Tibial artery (tissue), 4 donors: ENCODE measurements around the gene KRT27.

ENCODE experiments used
- DNase-seq, 2 donors: peaks; one replicate each; pipeline ENCODE4 v3.0.0-alpha.2; 2019
- H3K27ac ChIP-seq, 2 donors: fragments of 200-600 bp; sonication (generic) in 1 of 2; 1 replicate in 1 of 2; 2 replicates in 1 of 2; pipeline ENCODE4 v1.5.1; 2018 to 2019; ENCODE audit warnings: mild to moderate bottlenecking in 1 of 2
- H3K27me3 ChIP-seq, 2 donors: fragments of 200-600 bp; sonication (generic) in 1 of 2; one replicate each; pipeline versions ENCODE4 v1.5.1 to v1.6.0; 2016 to 2019
- H3K36me3 ChIP-seq, 3 donors: fragments of 200-600 bp; sonication (generic) in 2 of 3; one replicate each; pipeline ENCODE4 v1.5.1; 2016 to 2019; ENCODE audit warnings: mild to moderate bottlenecking in 2 of 3
- H3K4me1 ChIP-seq, 4 donors: fragments of 200-600 bp; sonication (generic) in 2 of 4; 1 replicate in 3 of 4; 2 replicates in 1 of 4; pipeline ENCODE4 v1.5.1; 2016 to 2019
- H3K4me3 ChIP-seq, 2 donors: fragments of 200-600 bp; sonication (generic) in 1 of 2; 1 replicate in 1 of 2; 2 replicates in 1 of 2; pipeline ENCODE4 v1.5.1; 2018 to 2019; ENCODE audit warnings: mild to moderate bottlenecking in 2 of 2
- H3K9me3 ChIP-seq, 3 donors: fragments of 200-600 bp; sonication (generic) in 1 of 3; one replicate each; pipeline ENCODE4 v1.5.1; 2016 to 2019
- intact Hi-C: fragments of 100-400 bp; cut with DNase I; formaldehyde crosslinking; loops from one replicate; pipeline ENCODE4 v1.15.0; 2023; ENCODE audit warnings: low total_unique reads
- TF ChIP-seq, protein P1 (sequence below), 2 experiments: fragments of 200-600 bp in 1 of 2; fragments of 450-650 bp in 1 of 2; IDR thresholded peaks; one replicate each; pipeline ENCODE4 v1.5.1; 2017 to 2019; ENCODE audit warnings: antibody characterized with exemption in 2 of 2, mild to moderate bottlenecking in 1 of 2, moderate library complexity in 1 of 2

Gene KRT27

DNA sequence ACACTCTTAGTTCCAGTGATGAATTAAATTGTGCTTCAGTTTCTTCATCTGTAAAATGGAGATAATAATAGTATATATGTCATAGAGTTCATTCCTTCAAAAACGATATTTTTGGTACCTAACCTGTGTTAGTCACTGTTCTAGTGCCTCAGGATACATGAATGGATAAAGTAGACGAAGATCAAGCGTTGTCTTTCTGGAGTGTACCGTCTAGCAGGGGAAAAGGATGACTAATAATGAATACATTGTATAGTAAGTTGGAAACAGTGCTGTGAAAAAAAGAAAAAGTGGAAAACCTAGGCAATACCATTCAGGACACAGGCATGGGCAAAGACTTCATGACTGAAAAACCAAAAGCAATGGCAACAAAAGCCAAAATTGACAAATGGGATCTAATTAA, 31.5 kb upstream of the KRT27 start:
- Histone ChIP-seq H3K4me3 (no peak overlapping the region), H3K9me3 (no peaks in the 10 kb centered on the region), H3K36me3 (peaks cover 0 to 14% (median 11%) of the 10 kb centered on the region in 3 donors), H3K4me1 (peaks cover 0 to 14% (median 3%) of the 10 kb centered on the region in 4 donors), H3K27ac (no peak overlapping the region), H3K27me3 (peaks cover 0 to 9% of the 10 kb centered on the region in 2 donors)
- TF ChIP-seq, protein P1, sequence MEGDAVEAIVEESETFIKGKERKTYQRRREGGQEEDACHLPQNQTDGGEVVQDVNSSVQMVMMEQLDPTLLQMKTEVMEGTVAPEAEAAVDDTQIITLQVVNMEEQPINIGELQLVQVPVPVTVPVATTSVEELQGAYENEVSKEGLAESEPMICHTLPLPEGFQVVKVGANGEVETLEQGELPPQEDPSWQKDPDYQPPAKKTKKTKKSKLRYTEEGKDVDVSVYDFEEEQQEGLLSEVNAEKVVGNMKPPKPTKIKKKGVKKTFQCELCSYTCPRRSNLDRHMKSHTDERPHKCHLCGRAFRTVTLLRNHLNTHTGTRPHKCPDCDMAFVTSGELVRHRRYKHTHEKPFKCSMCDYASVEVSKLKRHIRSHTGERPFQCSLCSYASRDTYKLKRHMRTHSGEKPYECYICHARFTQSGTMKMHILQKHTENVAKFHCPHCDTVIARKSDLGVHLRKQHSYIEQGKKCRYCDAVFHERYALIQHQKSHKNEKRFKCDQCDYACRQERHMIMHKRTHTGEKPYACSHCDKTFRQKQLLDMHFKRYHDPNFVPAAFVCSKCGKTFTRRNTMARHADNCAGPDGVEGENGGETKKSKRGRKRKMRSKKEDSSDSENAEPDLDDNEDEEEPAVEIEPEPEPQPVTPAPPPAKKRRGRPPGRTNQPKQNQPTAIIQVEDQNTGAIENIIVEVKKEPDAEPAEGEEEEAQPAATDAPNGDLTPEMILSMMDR (IDR thresholded peaks at IDR 0.05) = no peak
- intact Hi-C loops = no loop called here
- no peak for DNase-seq

DNA sequence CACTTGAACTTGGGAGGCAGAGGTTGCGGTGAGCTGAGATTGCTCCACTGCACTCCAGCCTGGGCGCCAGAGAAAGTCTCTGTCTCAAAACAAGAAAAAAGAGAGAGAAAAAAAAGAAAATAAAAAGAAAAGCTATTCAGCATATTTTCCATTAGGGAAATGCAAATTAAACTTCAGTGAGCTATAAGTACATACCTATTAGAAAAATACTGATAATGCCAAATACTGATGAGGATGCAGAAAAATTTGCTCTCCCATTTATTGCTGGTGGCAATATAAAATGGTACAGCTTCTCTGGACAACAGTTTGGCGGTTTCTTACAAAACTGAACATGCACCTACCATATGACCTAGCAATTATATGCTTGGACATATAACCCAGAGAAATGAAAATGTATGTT, 30.3 kb upstream of the KRT27 start:
- H3K27me3 ChIP-seq = peaks cover 0 to 9% of the 10 kb centered on the region in 2 donors
- intact Hi-C loops = no loop called here

DNA sequence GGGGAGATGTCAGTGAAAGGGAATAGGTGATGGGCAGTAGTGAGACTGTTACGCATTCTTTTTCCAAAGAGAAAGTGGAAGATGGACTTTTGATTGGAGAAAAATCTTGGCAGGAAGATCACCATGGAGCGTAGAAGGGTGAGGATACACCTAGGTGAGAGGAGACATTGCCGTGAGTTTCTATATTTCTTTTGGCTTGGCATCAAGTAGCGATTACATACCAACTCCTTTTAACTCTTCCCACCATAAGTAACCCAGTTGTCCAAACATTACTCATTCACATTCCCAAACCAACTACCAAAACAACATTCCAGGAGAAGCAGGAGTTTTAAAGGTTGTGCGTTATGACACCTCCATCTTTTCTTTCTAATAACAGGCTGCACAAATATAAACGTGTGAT, 28.1 kb upstream of the KRT27 start:
- H3K27ac ChIP-seq = no peak overlapping the region
- H3K36me3 ChIP-seq = no peaks in the 10 kb centered on the region
- no peak overlapping the region for H3K4me3 ChIP-seq
- H3K9me3 ChIP-seq = no peaks in the 10 kb centered on the region
- peaks cover 0 to 21% of the 10 kb centered on the region in 2 donors for H3K27me3 ChIP-seq
- DNase-seq = no peak
- TF ChIP-seq, protein P1 (IDR thresholded peaks at IDR 0.05) = no peak
- intact Hi-C loops = no loop called here
- peaks cover 0 to 7% (median 0%) of the 10 kb centered on the region in 4 donors for H3K4me1 ChIP-seq

More for the DNA sequence above, 30.3 kb upstream of the KRT27 start:
- TF ChIP-seq, protein P1 (IDR thresholded peaks at IDR 0.05) = no peak
- peaks cover 0 to 11% (median 9%) of the 10 kb centered on the region in 3 donors for H3K36me3 ChIP-seq
- H3K9me3 ChIP-seq = no peaks in the 10 kb centered on the region
- H3K4me3 ChIP-seq = no peak overlapping the region
- no peak for DNase-seq
- peaks cover 0 to 7% (median 1%) of the 10 kb centered on the region in 4 donors for H3K4me1 ChIP-seq
- H3K27ac ChIP-seq = no peak overlapping the region

DNA sequence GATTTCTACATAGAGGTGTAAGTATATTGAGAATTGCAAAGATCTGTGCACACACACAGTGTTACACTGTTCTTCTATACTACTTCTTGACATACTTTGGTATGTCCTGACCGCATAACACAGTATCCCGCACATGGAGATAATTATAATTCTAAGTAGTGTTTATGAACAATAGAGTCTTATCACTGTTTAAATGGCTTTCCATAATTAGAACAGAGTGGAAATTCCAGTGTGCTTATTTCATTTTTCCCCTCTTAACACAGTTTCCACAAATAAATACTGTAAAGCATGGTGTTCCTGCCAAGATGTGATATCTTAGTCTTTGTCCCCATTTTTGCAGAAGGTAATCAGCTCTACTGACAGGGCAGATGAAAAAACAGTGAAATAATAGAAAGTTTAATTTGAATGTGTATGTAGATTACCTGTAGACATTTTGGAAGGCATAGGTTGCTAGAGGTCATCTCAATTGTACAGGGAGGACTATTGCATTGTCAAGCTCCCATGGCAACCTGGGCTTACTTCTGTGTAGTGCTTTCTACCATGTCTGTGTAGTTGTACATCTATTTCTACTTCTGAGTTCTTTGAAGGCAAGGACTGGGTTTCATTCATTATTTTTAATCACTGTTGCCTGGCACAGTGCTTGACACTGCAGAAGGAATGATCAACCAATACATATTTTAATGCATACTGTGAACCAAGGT, 27.5 kb upstream of the KRT27 start:
- peaks cover 0 to 25% of the 10 kb centered on the region in 2 donors for H3K27me3 ChIP-seq
- no peak for DNase-seq
- no peak overlapping the region for H3K27ac ChIP-seq
- no peak overlapping the region for H3K4me3 ChIP-seq
- H3K4me1 ChIP-seq = peaks cover 0 to 7% (median 0%) of the 10 kb centered on the region in 4 donors
- no peaks in the 10 kb centered on the region for H3K9me3 ChIP-seq
- H3K36me3 ChIP-seq = no peaks in the 10 kb centered on the region
- TF ChIP-seq, protein P1 (IDR thresholded peaks at IDR 0.05) = no peak
- intact Hi-C loops = loop anchor here (5.0 to 10.0 kb wide), 2 partner anchors 95 to 857 kb away; no protein-coding TSS in a partner anchor

DNA sequence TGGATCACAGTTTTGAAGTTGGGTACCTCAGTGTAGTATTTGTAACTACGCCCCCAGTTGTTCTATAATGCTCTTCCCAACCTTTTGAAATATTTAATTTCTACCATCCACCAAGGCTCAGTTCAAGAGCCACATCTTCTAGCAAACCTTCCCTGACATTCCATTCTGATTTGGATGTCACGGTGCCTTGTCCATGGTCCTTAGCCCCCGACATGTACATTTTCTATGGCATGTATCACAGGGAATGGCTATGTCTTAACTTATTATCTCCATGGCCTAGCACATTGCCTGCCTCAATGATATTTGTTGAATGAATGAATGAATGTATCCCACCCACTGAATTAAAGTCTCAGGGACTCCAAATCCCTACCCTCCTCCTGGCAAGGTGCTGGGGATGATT, 23.8 kb upstream of the KRT27 start:
- TF ChIP-seq, protein P1 (IDR thresholded peaks at IDR 0.05) = no peak
- no peak for DNase-seq
- H3K9me3 ChIP-seq = no peaks in the 10 kb centered on the region
- no peak overlapping the region for H3K4me3 ChIP-seq
- peaks cover 0 to 24% of the 10 kb centered on the region in 2 donors for H3K27me3 ChIP-seq
- H3K4me1 ChIP-seq = peaks cover 0 to 7% (median 0%) of the 10 kb centered on the region in 4 donors
- intact Hi-C loops = loop anchor here (5.0 to 10.0 kb wide), 2 partner anchors 99 to 861 kb away; no protein-coding TSS in a partner anchor
- H3K27ac ChIP-seq = no peak overlapping the region
- H3K36me3 ChIP-seq = no peaks in the 10 kb centered on the region
